ENCODE measurements around the gene THSD4.

DNA sequence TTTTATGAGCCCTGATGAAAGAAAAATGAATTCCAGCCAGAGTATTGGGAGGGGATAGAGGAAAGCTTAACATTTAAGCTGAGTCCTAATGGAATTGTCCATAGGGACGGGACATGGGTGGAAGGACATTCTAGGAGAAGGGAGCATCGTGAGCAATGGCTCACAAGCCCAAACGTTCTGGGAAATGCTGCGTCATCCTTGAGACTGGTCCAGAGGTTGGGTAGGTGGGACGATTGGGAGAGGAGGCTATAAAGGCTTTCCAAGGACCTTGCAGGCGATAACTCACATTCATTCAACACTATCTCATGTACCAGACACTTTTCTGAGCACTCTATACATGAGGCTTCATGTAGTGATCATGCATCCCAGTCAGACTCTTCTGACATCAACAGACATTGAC lies 237.5 kb downstream of the THSD4 start:
- TF ChIP-seq CTCF (IDR thresholded peaks at IDR 0.05) (no peak), POLR2AphosphoS5 (IDR thresholded peaks at IDR 0.05) (no peak), EP300 (IDR thresholded peaks at IDR 0.05) (no peak), POLR2A (IDR thresholded peaks at IDR 0.05) (no peak)

Measured in sigmoid colon (tissue), 4 donors.